Gastrocnemius medialis (tissue), 4 donors: Measurements from ENCODE around the gene MARCHF2. TPM values are rescaled to one million over a fixed set of nuclear protein-coding genes. Genes with fewer than 3 reads are reported as not detected.

Experiments used
- ATAC-seq, 2 donors: fragments of 150-250 bp; one replicate each; pipeline ENCODE4 v1.9.1; 2016
- DNase-seq, 2 donors: peaks; one replicate each; pipeline ENCODE4 v3.0.0-alpha.2; 2019
- H3K27ac ChIP-seq, 4 donors: fragments of 200-600 bp; sonication (generic); 1 replicate in 1 of 4; 2 replicates in 3 of 4; pipeline ENCODE4 v1.5.1; 2016 to 2018; ENCODE audit warnings: mild to moderate bottlenecking in 2 of 4, moderate library complexity in 1 of 4
- H3K27me3 ChIP-seq, 3 donors: fragments of 200-600 bp; sonication (generic) in 2 of 3; 1 replicate in 1 of 3; 2 replicates in 2 of 3; pipeline versions ENCODE4 v1.5.1 to v1.6.0; 2016 to 2019; ENCODE audit warnings: mild to moderate bottlenecking in 1 of 3, moderate library complexity in 1 of 3
- H3K36me3 ChIP-seq, 2 donors: fragments of 200-600 bp; sonication (generic) in 1 of 2; one replicate each; pipeline ENCODE4 v1.5.1; 2017 to 2018
- H3K4me1 ChIP-seq, 2 donors: fragments of 200-600 bp; sonication (generic) in 1 of 2; one replicate each; pipeline ENCODE4 v1.5.1; 2016 to 2017; ENCODE audit warnings: mild to moderate bottlenecking in 2 of 2
- H3K4me3 ChIP-seq, 4 donors: fragments of 200-600 bp; sonication (generic) in 3 of 4; 1 replicate in 1 of 4; 2 replicates in 3 of 4; pipeline ENCODE4 v1.5.1; 2016 to 2019; ENCODE audit warnings: mild to moderate bottlenecking in 2 of 4
- H3K9me3 ChIP-seq, 3 donors: fragments of 200-600 bp; sonication (generic) in 2 of 3; 1 replicate in 1 of 3; 2 replicates in 2 of 3; pipeline ENCODE4 v1.5.1; 2016 to 2019
- POLR2A ChIP-seq, 2 donors: fragments of 450-650 bp; IDR thresholded peaks; one replicate each; pipeline ENCODE4 v1.6.1; 2017; ENCODE audit warnings: antibody characterized with exemption in 2 of 2, mild to moderate bottlenecking in 2 of 2, moderate library complexity in 2 of 2
- in situ Hi-C, 4 donors: fragments of 200-750 bp; cut with MboI; loops; one replicate each; pipeline versions ENCODE4 v1.15.0 to v1.8.0; 2017; ENCODE audit warnings: low sequenced_read_pairs in 4 of 4
- intact Hi-C: fragments of 100-400 bp; cut with DNase I; formaldehyde crosslinking; loops from one replicate; pipeline ENCODE4 v1.15.1; 2023; ENCODE audit warnings: low total_unique reads
- total RNA-seq, 4 donors: library from RNA; depleted of rRNA; stranded (reverse); fragments of >200 nt; gene quantifications; one replicate each; pipeline versions ENCODE4 v1.1.0 to v1.2.3, GENCODE V29; 2016
- TF ChIP-seq, protein P1 (sequence below), 5 experiments: fragments of 450-650 bp in 3 of 5; fragments of 200-600 bp in 2 of 5; sonication (generic) in 2 of 5; IDR thresholded peaks in 4 of 5; conservative IDR thresholded peaks in 1 of 5; 1 replicate in 4 of 5; 2 replicates in 1 of 5; pipeline ENCODE4 v1.5.1; 2016 to 2019; ENCODE audit warnings: antibody characterized with exemption in 5 of 5, mild to moderate bottlenecking in 3 of 5, moderate library complexity in 3 of 5

Gene MARCHF2
- total RNA-seq, 4 donors from 2014 or later, result 173 to 183 (median 176) TPM

DNA sequence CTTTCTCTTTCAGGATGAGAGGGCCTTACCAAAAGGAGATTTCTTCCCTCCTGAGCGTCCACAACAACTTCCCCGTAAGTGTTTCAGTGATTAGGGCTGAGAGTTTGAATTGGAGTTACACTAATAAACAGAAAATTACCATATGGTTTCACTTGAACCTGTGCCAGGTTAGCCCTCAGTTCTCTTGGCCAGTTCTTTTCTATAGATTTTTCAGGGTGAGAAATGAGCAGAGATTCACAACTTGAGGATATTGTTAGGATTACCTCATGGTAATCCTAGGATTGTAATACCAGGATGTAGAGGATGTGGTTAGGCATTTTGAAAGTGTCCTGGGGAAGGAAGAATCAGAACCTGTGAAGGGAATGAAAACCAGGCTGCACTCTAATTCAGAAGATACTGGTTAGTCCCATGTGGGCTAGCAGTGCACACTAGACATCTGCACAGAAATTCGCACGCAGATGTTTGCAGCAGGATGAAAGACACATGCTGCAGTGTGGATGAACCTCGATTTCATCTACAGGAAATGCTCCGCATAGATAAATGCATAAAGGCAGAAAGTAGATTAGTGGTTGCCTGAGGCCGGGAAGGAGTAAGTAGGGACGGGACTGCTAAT is 55.8 kb downstream of the MARCHF2 start:
- Histone ChIP-seq H3K4me1 (peaks cover 0 to 3% of the 10 kb centered on the region in 2 donors), H3K9me3 (no peaks in the 10 kb centered on the region), H3K27me3 (no peaks in the 10 kb centered on the region), H3K27ac (no peak overlapping the region), H3K4me3 (no peak overlapping the region), H3K36me3 (peaks cover 0 to 98% of the 10 kb centered on the region in 2 donors)
- ATAC-seq (no peak), DNase-seq (no peak)
- intact Hi-C loops (no loop called here), in situ Hi-C loops (no loop called here)
- TF ChIP-seq, protein P1, sequence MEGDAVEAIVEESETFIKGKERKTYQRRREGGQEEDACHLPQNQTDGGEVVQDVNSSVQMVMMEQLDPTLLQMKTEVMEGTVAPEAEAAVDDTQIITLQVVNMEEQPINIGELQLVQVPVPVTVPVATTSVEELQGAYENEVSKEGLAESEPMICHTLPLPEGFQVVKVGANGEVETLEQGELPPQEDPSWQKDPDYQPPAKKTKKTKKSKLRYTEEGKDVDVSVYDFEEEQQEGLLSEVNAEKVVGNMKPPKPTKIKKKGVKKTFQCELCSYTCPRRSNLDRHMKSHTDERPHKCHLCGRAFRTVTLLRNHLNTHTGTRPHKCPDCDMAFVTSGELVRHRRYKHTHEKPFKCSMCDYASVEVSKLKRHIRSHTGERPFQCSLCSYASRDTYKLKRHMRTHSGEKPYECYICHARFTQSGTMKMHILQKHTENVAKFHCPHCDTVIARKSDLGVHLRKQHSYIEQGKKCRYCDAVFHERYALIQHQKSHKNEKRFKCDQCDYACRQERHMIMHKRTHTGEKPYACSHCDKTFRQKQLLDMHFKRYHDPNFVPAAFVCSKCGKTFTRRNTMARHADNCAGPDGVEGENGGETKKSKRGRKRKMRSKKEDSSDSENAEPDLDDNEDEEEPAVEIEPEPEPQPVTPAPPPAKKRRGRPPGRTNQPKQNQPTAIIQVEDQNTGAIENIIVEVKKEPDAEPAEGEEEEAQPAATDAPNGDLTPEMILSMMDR (IDR thresholded peaks at IDR 0.05 in 4 of 5, conservative IDR thresholded peaks at IDR 0.05 in 1 of 5), result no peak
- TF ChIP-seq POLR2A (IDR thresholded peaks at IDR 0.05), result no peak

DNA sequence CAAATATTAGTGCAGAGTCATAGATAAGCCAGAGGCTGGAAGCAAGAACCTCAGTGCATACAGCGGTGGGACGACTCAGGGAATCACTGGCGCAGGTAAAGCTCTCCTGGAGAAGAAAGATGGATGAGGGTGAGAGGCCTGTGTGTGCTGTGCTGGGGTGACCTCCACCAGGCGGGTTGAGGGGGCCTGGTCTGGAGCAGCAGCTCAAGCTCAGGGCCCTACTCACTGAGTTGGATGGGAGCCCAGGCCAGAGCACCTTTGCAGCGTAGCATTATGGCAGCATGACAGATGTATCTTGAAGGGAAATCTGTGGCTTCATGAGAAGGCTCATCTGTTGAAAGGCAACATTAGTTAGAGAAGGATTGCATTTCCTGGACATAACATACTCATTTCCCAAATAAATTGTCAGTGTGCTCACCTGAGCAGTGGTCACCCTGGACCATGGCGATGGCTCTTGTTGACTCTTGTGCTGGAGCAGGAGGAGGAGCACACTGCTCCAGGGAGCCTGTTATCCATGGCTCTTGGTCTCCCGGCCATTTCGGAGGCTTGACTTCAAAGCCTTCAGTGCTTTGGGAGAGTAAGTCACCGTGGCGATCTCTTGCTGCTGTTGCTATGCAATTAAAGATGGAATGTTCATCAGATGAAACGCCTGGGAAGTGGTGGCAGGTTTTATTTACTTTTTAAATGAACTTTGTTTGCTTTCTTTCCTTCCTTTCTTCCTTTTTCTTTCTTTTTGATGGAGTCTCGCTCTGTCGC is 56.7 kb downstream of the MARCHF2 start:
- no peak for TF ChIP-seq POLR2A (IDR thresholded peaks at IDR 0.05)
- TF ChIP-seq, protein P1 (IDR thresholded peaks at IDR 0.05 in 4 of 5, conservative IDR thresholded peaks at IDR 0.05 in 1 of 5), result no peak
- H3K4me3 ChIP-seq, result no peak overlapping the region
- no peaks in the 10 kb centered on the region for H3K9me3 ChIP-seq
- no peaks in the 10 kb centered on the region for H3K27me3 ChIP-seq
- peaks cover 0 to 98% of the 10 kb centered on the region in 2 donors for H3K36me3 ChIP-seq
- no peaks in the 10 kb centered on the region for H3K4me1 ChIP-seq
- ATAC-seq (no peak), DNase-seq (no peak)
- no peak overlapping the region for H3K27ac ChIP-seq
- in situ Hi-C loops (no loop called here), intact Hi-C loops (no loop called here)

DNA sequence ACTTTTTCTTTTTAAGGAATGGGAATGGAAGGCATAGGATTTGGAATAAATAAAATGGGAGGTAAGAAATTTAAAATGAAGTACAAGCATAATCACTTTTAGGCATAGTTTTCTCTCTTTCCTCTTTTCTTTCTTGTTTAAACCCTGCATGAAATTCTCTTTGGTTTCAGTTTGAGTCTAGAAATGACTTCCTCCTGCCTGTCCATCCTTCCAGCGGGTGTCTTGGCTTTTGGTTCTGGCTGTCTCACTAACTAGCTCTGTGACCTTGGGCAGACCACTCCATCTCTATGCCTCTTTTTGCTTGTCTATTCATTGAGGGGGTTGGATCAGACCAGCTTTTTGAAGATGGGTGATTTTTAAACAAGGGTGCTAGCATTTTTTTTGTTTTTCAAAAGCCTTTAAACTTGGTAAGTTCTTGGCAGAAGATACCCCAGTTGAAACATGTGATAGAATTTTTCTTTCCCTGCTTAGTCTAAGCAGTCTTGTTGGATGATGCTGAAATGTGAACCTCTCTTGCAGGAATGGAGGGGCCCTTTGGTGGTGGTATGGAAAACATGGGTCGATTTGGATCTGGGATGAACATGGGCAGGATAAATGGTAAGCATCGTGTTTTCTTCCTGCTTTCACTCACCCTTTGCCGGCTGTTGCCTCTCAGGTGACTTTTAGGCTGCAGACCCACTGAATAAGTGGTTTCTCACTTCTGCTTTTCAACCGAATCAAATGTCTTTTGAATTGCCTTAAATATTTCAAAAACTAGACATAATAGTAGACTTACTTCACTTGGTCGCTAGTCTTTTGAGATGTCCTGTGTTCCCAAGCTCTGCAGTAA is 60.8 kb downstream of the MARCHF2 start:
- ATAC-seq (no peak), DNase-seq (no peak)
- intact Hi-C loops, result no loop called here
- in situ Hi-C loops, result no loop called here
- TF ChIP-seq, protein P1 (IDR thresholded peaks at IDR 0.05 in 4 of 5, conservative IDR thresholded peaks at IDR 0.05 in 1 of 5), result no peak
- TF ChIP-seq POLR2A (IDR thresholded peaks at IDR 0.05), result no peak
- Histone ChIP-seq H3K27me3 (no peaks in the 10 kb centered on the region), H3K4me1 (peaks cover 11 to 13% of the 10 kb centered on the region in 2 donors), H3K9me3 (no peaks in the 10 kb centered on the region), H3K36me3 (peaks cover 0 to 71% of the 10 kb centered on the region in 2 donors), H3K27ac (no peak overlapping the region), H3K4me3 (no peak overlapping the region)

GRCh38 chr19:8475005-8475404 is 61.9 kb downstream of the MARCHF2 start:
- TF ChIP-seq, protein P1 (IDR thresholded peaks at IDR 0.05 in 4 of 5, conservative IDR thresholded peaks at IDR 0.05 in 1 of 5), result no peak
- no peak for TF ChIP-seq POLR2A (IDR thresholded peaks at IDR 0.05)
- peak in 1 of 2 donors; percentile 44 for ATAC-seq
- in situ Hi-C loops, result no loop called here
- peak overlapping the region in 2 of 4 donors; percentile 5 to 24 for H3K27ac ChIP-seq
- peaks cover 0 to 59% of the 10 kb centered on the region in 2 donors for H3K36me3 ChIP-seq
- intact Hi-C loops, result no loop called here
- H3K9me3 ChIP-seq, result no peaks in the 10 kb centered on the region
- H3K4me3 ChIP-seq, result no peak overlapping the region
- H3K4me1 ChIP-seq, result peaks cover 13 to 17% of the 10 kb centered on the region in 2 donors
- no peak for DNase-seq
- no peaks in the 10 kb centered on the region for H3K27me3 ChIP-seq
